H1 (cell line): Measurements from ENCODE around the gene VSNL1. TPM values are rescaled to one million over a fixed set of nuclear protein-coding genes. Genes with fewer than 3 reads are reported as not detected.

ENCODE experiments used
- CTCF ChIA-PET: fragments of 300-600 bp; sonication (Branson Sonifier 250); formaldehyde crosslinking; loops from one replicate; lab custom pipeline; 2021; ENCODE audit not compliant: partially characterized antibody; lab: Charles Lee
- POLR2A ChIA-PET: fragments of 300-600 bp; sonication (Branson Sonifier 250); formaldehyde crosslinking; loops from one replicate; lab custom pipeline; 2021; ENCODE audit warnings: inconsistent platforms; ENCODE audit not compliant: partially characterized antibody; lab: Charles Lee
- DNase-seq, 2 experiments: peaks; one replicate each; pipeline versions ENCODE4 v3.0.0 to v3.0.0-alpha.2; 2010 to 2022; ENCODE audit warnings: low spot score in 2 of 2, low read depth in 1 of 2, mixed read lengths in 1 of 2
- FAIRE-seq: peaks from 2 replicates; lab custom pipeline; 2011; peaks lifted over from hg19 to GRCh38; lab: Jason Lieb, UNC
- H2AFZ ChIP-seq: 2 replicates; pipeline ENCODE4 v1.8.1; 2012; ENCODE audit warnings: low read length, inconsistent platforms
- H2AK5ac ChIP-seq: 2 replicates; pipeline ENCODE4 v1.6.1; 2013; ENCODE audit warnings: low read depth, low read length
- H2BK120ac ChIP-seq: replicated peaks from 2 replicates; pipeline ENCODE3; 2013; ENCODE audit warnings: low read depth, low read length, inconsistent platforms
- H2BK12ac ChIP-seq: 2 replicates; pipeline ENCODE4 v1.6.1; 2013; ENCODE audit warnings: low read depth, low read length
- H2BK15ac ChIP-seq: 2 replicates; pipeline ENCODE4 v1.6.1; 2013; ENCODE audit warnings: low read length
- H2BK20ac ChIP-seq: 2 replicates; pipeline ENCODE4 v1.6.1; 2013; ENCODE audit warnings: low read length
- H2BK5ac ChIP-seq: 2 replicates; pipeline ENCODE4 v1.6.1; 2013; ENCODE audit warnings: low read depth, low read length
- H3K14ac ChIP-seq: 2 replicates; pipeline ENCODE4 v1.6.1; 2013; ENCODE audit warnings: inconsistent platforms; ENCODE audit not compliant: insufficient read length
- H3K18ac ChIP-seq: 2 replicates; pipeline ENCODE4 v1.6.1; 2013; ENCODE audit warnings: low read length; ENCODE audit errors: extremely low read depth
- H3K23ac ChIP-seq: 2 replicates; pipeline ENCODE4 v1.6.1; 2013; ENCODE audit warnings: inconsistent platforms; ENCODE audit not compliant: insufficient read length
- H3K23me2 ChIP-seq: 2 replicates; pipeline ENCODE4 v1.6.1; 2013; ENCODE audit warnings: low read depth, low read length
- H3K27ac ChIP-seq: 2 replicates; pipeline ENCODE4 v1.6.1; 2011; ENCODE audit warnings: low read depth, low read length, inconsistent platforms
- H3K27me3 ChIP-seq, 4 experiments: replicated peaks in 1 of 4; 1 replicate in 1 of 4; 2 replicates in 3 of 4; pipeline versions ENCODE4 v1.6.1 to v1.8.1; 2011 to 2013; ENCODE audit warnings: low read length in 3 of 4, mild to moderate bottlenecking in 3 of 4, inconsistent platforms in 2 of 4, mixed read lengths in 2 of 4, moderate library complexity in 1 of 4; ENCODE audit not compliant: control insufficient read depth in 3 of 4, insufficient read depth in 3 of 4; ENCODE audit errors: extremely low read depth in 1 of 4
- H3K36me3 ChIP-seq, 4 experiments: 2 replicates each; pipeline versions ENCODE4 v1.6.1 to v1.8.1; 2011 to 2013; ENCODE audit warnings: mild to moderate bottlenecking in 4 of 4, low read length in 3 of 4, moderate library complexity in 2 of 4, control low read depth in 1 of 4, inconsistent platforms in 1 of 4; ENCODE audit not compliant: insufficient read depth in 4 of 4, control insufficient read depth in 2 of 4
- H3K4ac ChIP-seq: replicated peaks from 2 replicates; pipeline ENCODE3; 2013; ENCODE audit warnings: low read length, low read depth, mixed read lengths, inconsistent platforms; ENCODE audit not compliant: insufficient read length
- H3K4me1 ChIP-seq, 4 experiments: replicated peaks in 1 of 4; 1 replicate in 1 of 4; 2 replicates in 3 of 4; pipeline versions ENCODE4 v1.6.1 to v1.8.1; 2011 to 2013; ENCODE audit warnings: low read length in 3 of 4, inconsistent platforms in 2 of 4, mixed read lengths in 1 of 4; ENCODE audit not compliant: insufficient read depth in 4 of 4, control insufficient read depth in 3 of 4
- H3K4me2 ChIP-seq, 2 experiments: 2 replicates each; pipeline versions ENCODE4 v1.6.1 to v1.8.1; 2011 to 2013; ENCODE audit warnings: low read depth in 2 of 2, low read length in 2 of 2, control low read depth in 1 of 2, inconsistent platforms in 1 of 2, mild to moderate bottlenecking in 1 of 2; ENCODE audit not compliant: insufficient read depth in 1 of 2
- H3K4me3 ChIP-seq, 4 experiments: fragments of 200-600, 300-600 bp in 1 of 4; sonication (generic), shearing (Covaris generic), sonication (Bioruptor Twin) in 1 of 4; 2 replicates each; pipeline versions ENCODE4 v1.5.1 to v1.8.1; 2011 to 2016; ENCODE audit warnings: low read length in 4 of 4, low read depth in 3 of 4, control low read depth in 2 of 4, inconsistent platforms in 2 of 4, mild to moderate bottlenecking in 2 of 4, mixed read lengths in 1 of 4, moderate library complexity in 1 of 4; ENCODE audit not compliant: insufficient read depth in 2 of 4; ENCODE audit errors: extremely low read depth in 1 of 4
- H3K56ac ChIP-seq: replicated peaks from 2 replicates; pipeline ENCODE3; 2013; ENCODE audit warnings: low read depth, mild to moderate bottlenecking, mixed read lengths, low read length, inconsistent platforms; ENCODE audit not compliant: insufficient read length
- H3K79me1 ChIP-seq: 2 replicates; pipeline ENCODE4 v1.6.1; 2013; ENCODE audit warnings: low read depth, low read length, control low read depth
- H3K79me2 ChIP-seq, 2 experiments: 2 replicates each; pipeline versions ENCODE4 v1.6.1 to v1.8.1; 2012 to 2013; ENCODE audit warnings: low read length in 2 of 2, mild to moderate bottlenecking in 2 of 2, inconsistent platforms in 1 of 2; ENCODE audit not compliant: insufficient read depth in 2 of 2, control insufficient read depth in 1 of 2
- H3K9ac ChIP-seq, 4 experiments: replicated peaks in 1 of 4; 1 replicate in 1 of 4; 2 replicates in 3 of 4; pipeline versions ENCODE4 v1.6.1 to v1.8.1; 2011 to 2013; ENCODE audit warnings: low read depth in 3 of 4, low read length in 3 of 4, control low read depth in 2 of 4, mild to moderate bottlenecking in 2 of 4, moderate library complexity in 2 of 4, inconsistent platforms in 1 of 4; ENCODE audit errors: extremely low read depth in 1 of 4
- H3K9me3 ChIP-seq, 2 experiments: 2 replicates each; pipeline versions ENCODE4 v1.6.1 to v1.8.1; 2012 to 2013; ENCODE audit warnings: mild to moderate bottlenecking in 2 of 2, moderate library complexity in 2 of 2, control low read depth in 1 of 2, inconsistent platforms in 1 of 2, low read depth in 1 of 2, low read length in 1 of 2, mixed read lengths in 1 of 2; ENCODE audit not compliant: insufficient read depth in 2 of 2
- H4K20me1 ChIP-seq, 2 experiments: replicated peaks in 1 of 2; 2 replicates each; pipeline versions ENCODE3 to v1.8.1; 2011 to 2013; ENCODE audit warnings: inconsistent platforms in 2 of 2, low read length in 2 of 2, mild to moderate bottlenecking in 1 of 2; ENCODE audit not compliant: insufficient read depth in 2 of 2, control insufficient read depth in 1 of 2
- H4K5ac ChIP-seq: 2 replicates; pipeline ENCODE4 v1.6.1; 2013; ENCODE audit warnings: low read length, low read depth, mixed read lengths, inconsistent platforms; ENCODE audit not compliant: insufficient read length
- H4K8ac ChIP-seq: 2 replicates; pipeline ENCODE4 v1.8.0; 2013; ENCODE audit warnings: mild to moderate bottlenecking, moderate library complexity, low read length, inconsistent platforms; ENCODE audit not compliant: insufficient read depth; ENCODE audit errors: extremely low read depth
- H4K91ac ChIP-seq: replicated peaks from 2 replicates; pipeline ENCODE3; 2013; ENCODE audit warnings: low read length, mixed read lengths, inconsistent platforms; ENCODE audit not compliant: insufficient read length
- ASH2L ChIP-seq: fragments of 200-600, 300-600 bp; sonication (generic); IDR thresholded peaks from one replicate; pipeline ENCODE4 v1.7.1; 2017; ENCODE audit warnings: low read length
- BCL11A ChIP-seq, 2 experiments: IDR thresholded peaks; one replicate each; pipeline ENCODE4 v1.6.1; 2011; ENCODE audit warnings: low read depth in 2 of 2, low read length in 2 of 2, mild to moderate bottlenecking in 2 of 2
- CBX5 ChIP-seq: fragments of 300-800, 300-1000 bp; sonication (generic); IDR thresholded peaks from 2 replicates; pipeline ENCODE4 v1.7.1; 2016; ENCODE audit warnings: antibody characterized with exemption, low read length, low read depth
- CTBP2 ChIP-seq: IDR thresholded peaks from 2 replicates; pipeline ENCODE4 v1.7.0; 2011; ENCODE audit warnings: borderline replicate concordance, mild to moderate bottlenecking, moderate library complexity, mixed read lengths, low read length; ENCODE audit not compliant: insufficient read depth, insufficient read length
- EGR1 ChIP-seq: IDR thresholded peaks from 2 replicates; pipeline ENCODE4 v1.6.1; 2011; ENCODE audit warnings: low read depth, low read length, borderline replicate concordance
- EP300 ChIP-seq, 2 experiments: IDR thresholded peaks; 1 replicate in 1 of 2; 2 replicates in 1 of 2; pipeline ENCODE4 v1.6.1; 2011 to 2012; ENCODE audit warnings: low read depth in 2 of 2, low read length in 2 of 2, mild to moderate bottlenecking in 2 of 2, borderline replicate concordance in 1 of 2, inconsistent platforms in 1 of 2, moderate library complexity in 1 of 2
- NANOG ChIP-seq: IDR thresholded peaks from 2 replicates; pipeline ENCODE4 v1.6.1; 2011; ENCODE audit warnings: low read length, low read depth, mild to moderate bottlenecking, inconsistent platforms; ENCODE audit not compliant: insufficient read depth, poor library complexity, severe bottlenecking
- NRF1 ChIP-seq: IDR thresholded peaks from 2 replicates; pipeline ENCODE4 v1.6.1; 2011; ENCODE audit warnings: mild to moderate bottlenecking, low read depth, low read length, improper control_type of control experiment
- RBBP5 ChIP-seq: IDR thresholded peaks from 2 replicates; pipeline ENCODE4 v1.7.1; 2012; ENCODE audit warnings: low read depth, mild to moderate bottlenecking, inconsistent platforms, low read length, moderate library complexity, borderline replicate concordance
- YY1 ChIP-seq: IDR thresholded peaks from 2 replicates; pipeline ENCODE4 v1.6.1; 2011; ENCODE audit warnings: low read depth, mild to moderate bottlenecking, low read length
- ZNF274 ChIP-seq: IDR thresholded peaks from 2 replicates; pipeline ENCODE4 v1.7.0; 2012; ENCODE audit warnings: low read length, borderline replicate concordance; ENCODE audit errors: extremely low read depth
- WGBS, 2 experiments: shearing (Covaris generic) in 1 of 2; methylation state at CpG; one replicate each; pipeline versions ENCODE4 v1.1.6 to v1.1.7; 2013 to 2015; ENCODE audit warnings: low lambda C conversion rate in 2 of 2, mixed read lengths in 2 of 2, inconsistent platforms in 1 of 2, low coverage in 1 of 2, missing lambda C conversion rate in 1 of 2; ENCODE audit not compliant: insufficient replicate concordance in 2 of 2, insufficient coverage in 1 of 2, insufficient read length in 1 of 2; ENCODE audit errors: extremely low coverage in 1 of 2, missing lambda C conversion rate in 1 of 2; 5-methylcytosine and 5-hydroxymethylcytosine counted together
- polyA plus RNA-seq, 7 experiments: library from polyadenylated mRNA; depleted of rRNA in 3 of 7; stranded (reverse) in 5 of 7; unstranded in 2 of 7; fragments of >200 nt in 5 of 7; fragments of 200-250 nt in 2 of 7; gene quantifications; 1 replicate in 5 of 7; 2 replicates in 1 of 7; 4 replicates in 1 of 7; pipeline versions ENCODE4 v1.2.1 to v1.2.3, GENCODE V29; 2011 to 2013; ENCODE audit warnings: missing spikeins in 2 of 7, mixed read lengths in 2 of 7
- total RNA-seq: library from RNA; stranded (reverse); fragmentation: NEBNext Ultra II Directional; extraction: Animal tissue kit (Norgen Biotek cat#: 25700); gene quantifications from 2 replicates; pipeline ENCODE4 v1.2.1, GENCODE V29; 2021

VSNL1 gene
- total and polyA plus RNA-seq, 2 of the 8 experiments (the other 6 are each of a cell fraction or from before 2014, with no cell fraction given), result 49.4 to 108 TPM

- H4K91ac ChIP-seq, result no peak overlapping the region
- no peaks in the 10 kb centered on the region for H3K27me3 ChIP-seq
- H2BK20ac ChIP-seq, result no peak overlapping the region
- no peak overlapping the region for H3K4me2 ChIP-seq
- WGBS, 2 experiments, result 83% methylated on average over 2 of the region's 2 CpGs; no CpG with 5 or more reads in 1 of the 2 experiments
- ChIA-PET POLR2A (no interaction called here), CTCF (no interaction called here)
- no peak overlapping the region for H3K9ac ChIP-seq
- no peak overlapping the region for H3K27ac ChIP-seq
- no peak overlapping the region for H3K4ac ChIP-seq
- no peak overlapping the region for H2AFZ ChIP-seq
- no peak overlapping the region for H2BK12ac ChIP-seq
- H3K4me3 ChIP-seq, result no peak overlapping the region
- H4K5ac ChIP-seq, result no peak overlapping the region
- no peak overlapping the region for H3K23ac ChIP-seq
- H3K14ac ChIP-seq, result no peak overlapping the region
- H2BK5ac ChIP-seq, result no peak overlapping the region
- peaks cover 0 to 72% of the 10 kb centered on the region in 2 experiments; a peak in 2 of 4 replicates for H3K79me2 ChIP-seq
- H3K56ac ChIP-seq, result no peak overlapping the region
- peaks cover 0 to 23% (median 13%) of the 10 kb centered on the region in 4 experiments; a peak in 6 of 7 replicates for H3K4me1 ChIP-seq
- peaks cover 5% of the 10 kb centered on the region; the same call in 1 of the 2 replicates for H3K79me1 ChIP-seq
- no peak overlapping the region for H4K8ac ChIP-seq
- peaks cover 0 to 4% (median under 1%) of the 10 kb centered on the region in 4 experiments; a peak in 3 of 8 replicates for H3K36me3 ChIP-seq
- no peaks in the 10 kb centered on the region for H3K23me2 ChIP-seq
- no peak overlapping the region for H3K18ac ChIP-seq
- no peak overlapping the region for H2BK15ac ChIP-seq
- no peak overlapping the region for H2AK5ac ChIP-seq
- no peak overlapping the region for H2BK120ac ChIP-seq
- DNase-seq (no peak), FAIRE-seq (no peak)
- no peaks in the 10 kb centered on the region for H3K9me3 ChIP-seq
- peaks cover 0 to 1% of the 10 kb centered on the region in 2 experiments for H4K20me1 ChIP-seq
- no peak for TF ChIP-seq YY1
- TF ChIP-seq CTBP2, result no peak
- TF ChIP-seq RBBP5, result no peak
- TF ChIP-seq BCL11A (IDR thresholded peaks at IDR 0.05; ENCODE audit: low read depth in 2 of 2, low read length in 2 of 2), result no peak
- no peak for TF ChIP-seq NANOG
- no peak for TF ChIP-seq CBX5
- no peak for TF ChIP-seq EP300 (IDR thresholded peaks at IDR 0.05; ENCODE audit: borderline replicate concordance in 1 of 2, low read depth in 2 of 2, low read length in 2 of 2)
- TF ChIP-seq ZNF274, result no peak
- TF ChIP-seq ASH2L, result no peak
- TF ChIP-seq NRF1, result no peak
- TF ChIP-seq EGR1, result no peak
These were observed 47.5 kb downstream of the VSNL1 start for GRCh38 chr2:17588031-17588430.
